Forelimb muscle (tissue), 1 donor: Measurements from ENCODE around the gene GREM2. TPM values are rescaled to one million over a fixed set of nuclear protein-coding genes. Genes with fewer than 3 reads are reported as not detected.

ENCODE experiments used
- DNase-seq: peaks from one replicate; pipeline ENCODE4 v3.0.0-alpha.2; 2013; ENCODE audit warnings: low read depth
- polyA plus RNA-seq: library from polyadenylated mRNA; unstranded; fragments of 120-200 nt; gene quantifications from one replicate; pipeline ENCODE4 v1.2.1, GENCODE V29; 2013; ENCODE audit not compliant: insufficient read length

GREM2 gene
- polyA plus RNA-seq, 1 donor, result 4.3 TPM

DNA sequence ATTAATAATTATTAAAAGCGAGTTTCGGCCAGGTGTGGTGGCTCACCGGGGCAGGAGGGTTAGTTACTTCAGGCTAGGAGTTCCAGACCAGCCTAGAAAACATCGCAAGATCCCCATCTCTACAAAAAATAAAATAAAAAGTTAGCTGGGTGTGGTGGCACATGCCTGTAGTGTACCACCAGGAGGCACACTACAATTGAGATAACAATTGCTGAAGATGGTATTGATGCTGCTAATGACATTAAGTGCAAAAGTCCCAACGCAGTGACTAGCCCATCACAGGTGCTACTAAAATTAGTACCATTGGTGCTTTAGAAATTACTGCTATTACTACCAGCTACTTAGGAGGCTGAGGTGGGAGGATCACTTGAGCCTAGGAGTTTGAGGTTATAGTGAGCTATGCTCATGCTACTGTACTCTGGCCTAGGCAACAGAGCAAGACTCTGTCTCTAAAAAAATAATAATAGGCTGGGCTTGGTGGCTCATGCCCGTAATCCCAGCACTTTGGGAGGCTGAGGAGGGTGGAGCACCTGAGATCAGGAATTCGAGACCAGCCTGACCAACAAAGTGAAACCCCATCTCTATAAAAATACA, 156.6 kb downstream of the GREM2 start:
- no peak for DNase-seq

DNA sequence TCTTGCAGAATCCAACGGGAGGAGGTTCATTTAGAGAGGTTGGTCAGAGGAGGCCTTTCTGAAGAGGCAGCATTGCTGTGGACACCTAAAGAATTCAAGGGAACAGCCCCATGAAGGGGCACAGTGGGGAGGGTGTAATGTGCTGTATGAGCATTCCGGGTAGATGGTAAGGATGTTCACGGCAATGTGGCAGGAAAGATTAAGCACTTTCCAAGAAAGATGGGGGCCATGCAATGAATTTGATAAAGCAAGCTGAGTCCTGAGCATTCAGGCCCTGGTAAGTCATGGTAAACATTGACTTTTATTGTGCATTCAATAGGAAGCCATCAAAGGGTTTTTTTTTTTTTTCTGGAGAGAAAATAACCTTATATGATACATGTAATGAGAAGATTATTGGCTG, 166.6 kb downstream of the GREM2 start:
- no peak for DNase-seq

DNA sequence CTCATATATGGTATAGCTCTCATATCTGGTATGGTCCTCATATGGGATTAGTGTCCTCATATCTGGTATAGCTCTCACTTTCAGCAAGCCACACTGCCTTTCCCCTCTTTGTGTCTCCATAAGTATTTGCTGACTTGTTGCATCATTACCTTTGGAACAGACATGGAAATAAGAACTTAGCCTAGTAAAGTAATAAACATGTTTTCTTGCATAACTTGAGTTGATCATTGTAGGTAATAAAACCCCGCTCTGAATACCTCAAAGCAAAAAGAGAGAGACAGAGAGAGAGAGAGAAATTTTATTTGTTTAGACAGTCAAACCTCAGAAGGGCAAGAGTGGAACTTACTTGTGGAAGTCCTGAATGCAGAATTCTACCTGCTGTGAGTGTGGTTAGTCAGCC, 170.3 kb downstream of the GREM2 start:
- DNase-seq, result no peak
